GM12873 (cell line): ENCODE data around the gene GNAO1.

ENCODE experiments used
- TF ChIP-seq, protein P1 (sequence below): IDR thresholded peaks from 2 replicates; pipeline ENCODE4 v1.5.1; 2012; ENCODE audit warnings: low read depth, mild to moderate bottlenecking, moderate library complexity, low read length, control low read depth; ENCODE audit not compliant: insufficient read depth; ENCODE audit errors: missing control alignments

The GNAO1 gene

GRCh38 chr16:56399486-56399885 is 208.2 kb downstream of the GNAO1 start:
- TF ChIP-seq, protein P1, sequence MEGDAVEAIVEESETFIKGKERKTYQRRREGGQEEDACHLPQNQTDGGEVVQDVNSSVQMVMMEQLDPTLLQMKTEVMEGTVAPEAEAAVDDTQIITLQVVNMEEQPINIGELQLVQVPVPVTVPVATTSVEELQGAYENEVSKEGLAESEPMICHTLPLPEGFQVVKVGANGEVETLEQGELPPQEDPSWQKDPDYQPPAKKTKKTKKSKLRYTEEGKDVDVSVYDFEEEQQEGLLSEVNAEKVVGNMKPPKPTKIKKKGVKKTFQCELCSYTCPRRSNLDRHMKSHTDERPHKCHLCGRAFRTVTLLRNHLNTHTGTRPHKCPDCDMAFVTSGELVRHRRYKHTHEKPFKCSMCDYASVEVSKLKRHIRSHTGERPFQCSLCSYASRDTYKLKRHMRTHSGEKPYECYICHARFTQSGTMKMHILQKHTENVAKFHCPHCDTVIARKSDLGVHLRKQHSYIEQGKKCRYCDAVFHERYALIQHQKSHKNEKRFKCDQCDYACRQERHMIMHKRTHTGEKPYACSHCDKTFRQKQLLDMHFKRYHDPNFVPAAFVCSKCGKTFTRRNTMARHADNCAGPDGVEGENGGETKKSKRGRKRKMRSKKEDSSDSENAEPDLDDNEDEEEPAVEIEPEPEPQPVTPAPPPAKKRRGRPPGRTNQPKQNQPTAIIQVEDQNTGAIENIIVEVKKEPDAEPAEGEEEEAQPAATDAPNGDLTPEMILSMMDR = no peak

DNA sequence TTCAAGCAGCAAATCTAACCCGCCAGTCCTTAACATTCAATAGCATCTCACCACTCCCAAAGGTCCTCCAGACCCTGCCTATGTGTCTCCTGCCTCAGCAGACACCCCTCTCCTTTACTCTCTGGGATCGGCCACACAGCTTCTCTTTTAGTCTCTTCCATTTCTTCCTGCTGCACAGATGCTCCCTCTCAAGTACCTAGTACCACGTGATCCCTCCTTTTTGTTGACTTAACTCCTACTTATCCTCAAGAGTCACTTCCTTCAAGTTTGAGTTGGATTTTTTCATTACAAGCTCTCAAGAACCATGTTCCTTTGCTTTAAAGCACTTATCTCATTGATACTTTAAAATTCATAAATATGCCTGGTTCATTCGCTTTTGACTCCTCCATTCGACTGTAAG is 209.2 kb downstream of the GNAO1 start:
- TF ChIP-seq, protein P1 = no peak

- TF ChIP-seq, protein P1 = peak; percentile 70
These were observed 210.2 kb downstream of the GNAO1 start for GRCh38 chr16:56401482-56401881.

DNA sequence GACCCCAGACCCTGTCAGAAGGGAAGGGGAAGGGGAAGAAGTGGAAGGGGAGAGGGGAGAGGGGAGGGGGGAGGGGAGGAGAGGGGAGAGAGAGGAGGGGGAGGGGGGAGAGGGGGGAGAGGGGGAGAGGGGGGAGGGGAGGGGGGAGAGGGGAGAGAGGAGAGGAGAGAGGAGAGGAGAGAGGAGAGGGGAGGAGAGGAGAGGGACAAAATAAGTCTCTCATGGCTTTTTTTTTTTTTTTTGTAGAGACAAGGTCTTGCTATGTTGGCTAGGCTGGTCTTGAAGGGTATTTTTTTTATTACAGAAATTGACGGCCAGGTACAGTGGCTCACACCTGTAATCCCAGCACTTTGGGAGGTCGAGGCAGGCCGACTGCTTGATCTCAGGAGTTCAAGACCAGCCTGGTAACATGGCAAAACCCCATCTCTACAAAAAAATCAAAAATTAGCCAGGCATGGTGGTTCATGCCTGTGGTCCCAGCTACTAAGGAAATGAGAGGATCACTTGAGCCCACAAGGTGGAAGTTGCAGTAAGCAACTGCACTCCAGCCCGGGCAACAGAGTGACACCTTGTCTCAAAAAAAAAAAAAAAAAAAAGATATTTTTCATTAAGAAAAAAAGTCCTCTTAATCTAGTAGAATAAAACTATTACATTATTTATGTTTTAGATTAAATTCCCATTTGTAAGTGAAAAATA is 214.8 kb downstream of the GNAO1 start:
- TF ChIP-seq, protein P1 = no peak
